DND-41 (cell line): ENCODE measurements around the gene IFNL4.
"Not testable (repeated sequence)": the region's sequence is repeated elsewhere in the genome, so short reads cannot be mapped to it uniquely, and the experiment has no call there.

Experiments
- ATAC-seq: fragments of 200-7000 bp; cut with Tn5 transposase; 3 replicates; pipeline ENCODE4 v1.9.1; 2021; ENCODE audit warnings: low read depth; ENCODE audit not compliant: insufficient read depth
- DNase-seq: peaks from one replicate; pipeline ENCODE4 v3.0.0-alpha.2; 2020
- H2AFZ ChIP-seq: 2 replicates; pipeline ENCODE4 v1.6.0; 2012; ENCODE audit warnings: low read depth, low read length
- H3K27ac ChIP-seq: 2 replicates; pipeline ENCODE4 v1.5.1; 2012; ENCODE audit warnings: low read length, inconsistent platforms
- H3K27me3 ChIP-seq: fragments of 200-600 bp; sonication (generic); 2 replicates; pipeline ENCODE4 v1.6.0; 2012; ENCODE audit warnings: low read length, mild to moderate bottlenecking, inconsistent platforms; ENCODE audit not compliant: insufficient read depth, poor library complexity
- H3K36me3 ChIP-seq: 2 replicates; pipeline ENCODE4 v1.5.1; 2012; ENCODE audit warnings: low read length, inconsistent platforms; ENCODE audit not compliant: insufficient read depth
- H3K4me1 ChIP-seq: 2 replicates; pipeline ENCODE4 v1.5.1; 2012; ENCODE audit warnings: mild to moderate bottlenecking, low read length; ENCODE audit not compliant: insufficient read depth
- H3K4me2 ChIP-seq: 2 replicates; pipeline ENCODE4 v1.6.0; 2012; ENCODE audit warnings: mild to moderate bottlenecking, moderate library complexity, low read length, inconsistent platforms; ENCODE audit not compliant: insufficient read depth
- H3K4me3 ChIP-seq, 2 experiments: fragments of 200-600 bp in 1 of 2; shearing (Covaris generic) in 1 of 2; 2 replicates each; pipeline ENCODE4 v1.5.1; 2012 to 2016; ENCODE audit warnings: inconsistent platforms in 2 of 2, low read length in 2 of 2, mild to moderate bottlenecking in 2 of 2, low read depth in 1 of 2, moderate library complexity in 1 of 2
- H3K79me2 ChIP-seq: 2 replicates; pipeline ENCODE4 v1.6.0; 2012; ENCODE audit warnings: low read length, inconsistent platforms; ENCODE audit not compliant: insufficient read depth
- H3K9ac ChIP-seq: 2 replicates; pipeline ENCODE4 v1.6.0; 2012; ENCODE audit warnings: low read depth, mild to moderate bottlenecking, inconsistent platforms, low read length, moderate library complexity
- H3K9me3 ChIP-seq: 2 replicates; pipeline ENCODE4 v1.5.1; 2012; ENCODE audit warnings: low read length, moderate library complexity, mild to moderate bottlenecking, inconsistent platforms; ENCODE audit not compliant: insufficient read depth, severe bottlenecking
- H4K20me1 ChIP-seq: 2 replicates; pipeline ENCODE4 v1.6.0; 2012; ENCODE audit warnings: low read length; ENCODE audit not compliant: insufficient read depth
- EZH2 ChIP-seq: IDR thresholded peaks from 3 replicates; pipeline ENCODE4 v1.6.1; 2012; ENCODE audit warnings: borderline replicate concordance, low read depth, mild to moderate bottlenecking, moderate library complexity, low read length, inconsistent platforms; ENCODE audit not compliant: severe bottlenecking
- TF ChIP-seq, protein P1 (sequence below): IDR thresholded peaks from 2 replicates; pipeline ENCODE4 v1.5.1; 2012; ENCODE audit warnings: borderline replicate concordance, low read length, moderate library complexity, mild to moderate bottlenecking; ENCODE audit not compliant: poor library complexity, severe bottlenecking; ENCODE audit errors: extremely low read depth

IFNL4 gene

DNA sequence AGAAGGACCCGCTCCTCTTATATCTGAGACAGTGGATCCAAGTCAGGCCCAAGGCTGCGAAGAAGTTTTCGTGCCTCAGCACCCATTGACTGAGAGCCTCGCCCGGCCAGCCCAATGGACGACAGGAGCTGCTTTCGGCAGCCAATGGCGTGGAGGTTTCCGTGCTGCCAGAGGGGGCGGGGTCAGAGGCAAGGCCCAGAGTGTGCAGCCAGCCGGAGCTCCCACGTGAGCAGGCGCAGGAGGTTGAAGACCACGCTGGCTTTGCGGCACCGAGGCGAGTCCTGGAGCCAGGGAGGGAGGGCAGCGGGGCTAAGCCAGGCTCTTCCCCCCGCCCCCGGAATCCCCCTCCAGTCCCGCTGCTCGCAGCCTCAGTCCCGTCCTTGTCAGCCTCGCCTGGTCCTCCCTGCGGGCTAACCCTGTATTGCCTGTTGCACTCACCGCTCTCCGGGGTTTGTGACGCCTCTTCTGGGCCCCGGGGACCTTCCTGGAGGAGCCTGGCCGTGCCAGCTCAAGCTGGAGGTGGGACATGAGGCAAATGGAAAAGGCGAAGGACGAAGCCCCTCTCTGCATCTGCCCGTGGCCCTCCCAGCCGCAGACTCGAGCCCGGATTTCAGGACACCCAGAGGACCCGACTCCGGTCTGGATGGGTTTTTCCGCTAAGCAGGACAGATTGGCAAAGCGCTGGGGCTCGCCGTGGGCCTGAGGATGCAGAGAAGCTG lies 1.5 kb downstream of the IFNL4 start:
- no peak overlapping the region for H3K4me3 ChIP-seq
- peaks cover 4% of the 10 kb centered on the region for H3K27me3 ChIP-seq
- H3K9me3 ChIP-seq, result no peaks in the 10 kb centered on the region
- no peaks in the 10 kb centered on the region for H4K20me1 ChIP-seq
- H3K9ac ChIP-seq, result no peak overlapping the region
- DNase-seq (no peak), ATAC-seq (no peak)
- H3K36me3 ChIP-seq, result no peaks in the 10 kb centered on the region
- TF ChIP-seq, protein P1, sequence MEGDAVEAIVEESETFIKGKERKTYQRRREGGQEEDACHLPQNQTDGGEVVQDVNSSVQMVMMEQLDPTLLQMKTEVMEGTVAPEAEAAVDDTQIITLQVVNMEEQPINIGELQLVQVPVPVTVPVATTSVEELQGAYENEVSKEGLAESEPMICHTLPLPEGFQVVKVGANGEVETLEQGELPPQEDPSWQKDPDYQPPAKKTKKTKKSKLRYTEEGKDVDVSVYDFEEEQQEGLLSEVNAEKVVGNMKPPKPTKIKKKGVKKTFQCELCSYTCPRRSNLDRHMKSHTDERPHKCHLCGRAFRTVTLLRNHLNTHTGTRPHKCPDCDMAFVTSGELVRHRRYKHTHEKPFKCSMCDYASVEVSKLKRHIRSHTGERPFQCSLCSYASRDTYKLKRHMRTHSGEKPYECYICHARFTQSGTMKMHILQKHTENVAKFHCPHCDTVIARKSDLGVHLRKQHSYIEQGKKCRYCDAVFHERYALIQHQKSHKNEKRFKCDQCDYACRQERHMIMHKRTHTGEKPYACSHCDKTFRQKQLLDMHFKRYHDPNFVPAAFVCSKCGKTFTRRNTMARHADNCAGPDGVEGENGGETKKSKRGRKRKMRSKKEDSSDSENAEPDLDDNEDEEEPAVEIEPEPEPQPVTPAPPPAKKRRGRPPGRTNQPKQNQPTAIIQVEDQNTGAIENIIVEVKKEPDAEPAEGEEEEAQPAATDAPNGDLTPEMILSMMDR, result no peak
- no peak for TF ChIP-seq EZH2
- H3K4me1 ChIP-seq, result no peaks in the 10 kb centered on the region
- no peak overlapping the region for H3K27ac ChIP-seq
- H2AFZ ChIP-seq, result no peak overlapping the region
- no peak overlapping the region for H3K4me2 ChIP-seq
- H3K79me2 ChIP-seq, result no peaks in the 10 kb centered on the region

DNA sequence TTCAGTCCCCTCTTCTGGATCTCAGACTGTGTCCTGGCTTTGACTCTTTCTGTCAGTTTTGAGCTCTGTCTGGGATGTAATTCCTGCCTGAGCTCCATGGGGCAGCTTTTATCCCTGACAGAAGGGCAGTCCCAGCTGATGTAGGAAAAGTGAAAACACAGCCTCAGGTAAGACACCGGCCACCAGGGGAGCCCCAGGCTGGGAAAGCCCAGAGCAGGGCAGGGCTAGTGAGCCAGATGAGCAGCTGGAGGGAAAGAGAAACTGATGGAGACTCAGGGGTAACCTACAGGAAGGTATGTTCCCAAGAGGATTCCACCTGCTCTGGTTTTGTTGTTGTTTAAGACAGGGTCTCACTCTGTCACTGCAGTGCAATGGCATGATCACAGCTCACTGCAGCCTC lies 3.5 kb downstream of the IFNL4 start:
- not testable (repeated sequence) for H2AFZ ChIP-seq, DNase-seq, H3K4me3 ChIP-seq, H3K27ac ChIP-seq, H3K4me2 ChIP-seq, H3K9me3 ChIP-seq, H3K79me2 ChIP-seq, H4K20me1 ChIP-seq, H3K4me1 ChIP-seq, H3K27me3 ChIP-seq, H3K9ac ChIP-seq, H3K36me3 ChIP-seq
- peak; percentile 59; the same call in 1 of the 3 replicates for ATAC-seq

DNA sequence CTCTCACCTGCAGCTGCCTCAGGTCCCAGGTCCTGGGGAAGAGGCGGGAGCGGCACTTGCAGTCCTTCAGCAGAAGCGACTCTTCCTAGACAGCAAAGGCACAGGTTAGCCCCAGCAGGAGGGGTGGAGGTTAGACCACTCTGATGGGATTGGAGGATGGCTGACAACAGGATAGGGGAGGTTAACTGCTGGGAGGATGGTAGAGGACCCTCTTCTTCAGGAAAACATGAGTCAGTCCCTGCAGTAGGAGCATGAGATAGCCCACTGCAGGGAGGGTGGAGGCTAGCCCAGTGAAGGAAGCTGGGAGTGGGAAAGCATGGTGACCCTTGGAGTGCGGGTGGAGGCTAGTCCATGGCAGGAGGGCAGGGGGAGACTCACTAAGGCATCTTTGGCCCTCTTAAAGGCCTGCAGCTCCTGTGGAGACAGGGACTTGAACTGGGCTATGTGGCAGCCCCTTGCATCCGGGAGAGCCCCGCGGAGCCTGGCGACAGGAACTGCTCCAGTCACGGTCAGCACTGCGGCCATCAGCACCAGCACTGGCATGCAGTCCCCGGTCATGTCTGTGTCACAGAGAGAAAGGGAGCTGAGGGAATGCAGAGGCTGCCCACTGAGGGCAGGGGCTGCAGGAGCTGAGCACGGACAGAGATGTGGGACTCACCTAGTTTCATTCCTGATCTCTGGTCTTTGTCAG lies 4.1 kb downstream of the IFNL4 start, which contains the start of gene IFNL3:
Gene IFNL3 (minus strand): TSS at position 597 of the 691 bp plus-strand sequence. CDS start 39 bp downstream, at position 558.
- H3K27me3 ChIP-seq, H3K4me2 ChIP-seq, H2AFZ ChIP-seq, ATAC-seq, H4K20me1 ChIP-seq, H3K27ac ChIP-seq, H3K9ac ChIP-seq, H3K79me2 ChIP-seq, H3K9me3 ChIP-seq, DNase-seq, H3K4me1 ChIP-seq, H3K36me3 ChIP-seq, H3K4me3 ChIP-seq: not testable (repeated sequence)

DNA sequence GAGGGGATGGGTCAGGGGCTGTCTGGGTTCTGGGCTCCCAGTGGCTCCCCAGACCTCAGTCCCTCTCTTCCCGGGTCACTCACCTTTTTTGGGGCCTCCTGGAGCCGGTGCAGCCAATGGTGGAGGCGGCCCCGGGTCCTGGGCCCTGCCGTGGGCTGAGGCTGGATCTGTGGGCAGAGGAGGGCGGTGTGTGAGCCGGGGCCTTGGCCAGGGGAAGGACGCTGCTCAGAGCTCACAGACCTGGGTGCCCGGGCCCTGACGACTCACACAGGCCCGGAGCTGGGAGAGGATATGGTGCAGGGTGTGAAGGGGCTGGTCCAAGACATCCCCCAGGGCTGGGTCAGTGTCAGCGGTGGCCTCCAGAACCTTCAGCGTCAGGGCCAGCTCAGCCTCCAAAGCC lies 4.9 kb downstream of the IFNL4 start:
- not testable (repeated sequence) for ATAC-seq, H4K20me1 ChIP-seq, H3K27ac ChIP-seq, H3K79me2 ChIP-seq, H3K4me3 ChIP-seq, H3K4me2 ChIP-seq, H3K4me1 ChIP-seq, H3K9ac ChIP-seq, H3K27me3 ChIP-seq, H2AFZ ChIP-seq, H3K36me3 ChIP-seq, DNase-seq, H3K9me3 ChIP-seq

DNA sequence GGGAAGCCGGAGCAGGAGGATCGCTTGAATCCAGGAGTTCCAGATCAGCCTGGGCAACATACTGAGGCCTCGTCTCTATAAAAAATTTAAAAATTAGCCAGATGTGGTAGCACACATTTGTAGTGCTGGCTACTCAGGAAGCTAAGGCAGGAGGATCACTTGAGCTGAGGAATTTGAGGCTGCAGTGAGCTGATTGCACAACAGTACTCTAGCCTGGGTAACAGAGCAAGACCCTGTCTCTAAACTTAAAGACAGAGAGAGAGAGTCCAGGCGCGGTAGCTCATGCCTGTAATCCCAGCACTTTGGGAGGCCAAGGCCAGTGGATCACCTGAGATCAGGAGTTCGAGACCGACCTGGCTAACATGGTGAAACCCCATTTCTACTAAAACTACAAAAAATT lies 8.2 kb downstream of the IFNL4 start:
- Histone ChIP-seq H3K79me2 (no peaks in the 10 kb centered on the region), H2AFZ (no peak overlapping the region), H3K9ac (no peak overlapping the region), H3K27ac (no peak overlapping the region), H3K4me1 (peaks cover 8% of the 10 kb centered on the region), H3K27me3 (no peaks in the 10 kb centered on the region), H3K36me3 (no peaks in the 10 kb centered on the region), H4K20me1 (no peaks in the 10 kb centered on the region), H3K4me2 (no peak overlapping the region), H3K9me3 (no peaks in the 10 kb centered on the region), H3K4me3 (no peak overlapping the region)
- TF ChIP-seq, protein P1, result no peak
- no peak for TF ChIP-seq EZH2
- DNase-seq, result no peak
- ATAC-seq, result no peak
